GM18951 (cell line): ENCODE measurements around the gene TRIM40.

ENCODE experiments used
- POLR2A ChIP-seq: IDR thresholded peaks from 4 replicates; pipeline ENCODE4 v1.6.1; 2011; ENCODE audit warnings: mild to moderate bottlenecking; ENCODE audit not compliant: insufficient read length, insufficient read depth; ENCODE audit errors: extremely low read depth
- in situ Hi-C: fragments of 300-500 bp; cut with MboI; formaldehyde crosslinking; loops from one replicate; pipeline ENCODE4 v1.12.0; 2022; ENCODE audit warnings: low sequenced_read_pairs, mixed read lengths, inconsistent platforms; ENCODE audit not compliant: unreplicated experiment

The TRIM40 gene

GRCh38 chr6:30147096-30147495 is 11.2 kb downstream of the TRIM40 start:
- in situ Hi-C loops: no loop called here
- no peak for TF ChIP-seq POLR2A

- in situ Hi-C loops: no loop called here
- TF ChIP-seq POLR2A: no peak
Measured at GRCh38 chr6:30149234-30149633, 13.3 kb downstream of the TRIM40 start.

GRCh38 chr6:30149858-30150550 is 14.1 kb downstream of the TRIM40 start:
- no peak for TF ChIP-seq POLR2A
- in situ Hi-C loops: no loop called here

- in situ Hi-C loops: no loop called here
Measured at GRCh38 chr6:30150671-30151395, 14.9 kb downstream of the TRIM40 start.

GRCh38 chr6:30151580-30151979 is 15.6 kb downstream of the TRIM40 start:
- in situ Hi-C loops: no loop called here
- no peak for TF ChIP-seq POLR2A

More at GRCh38 chr6:30150671-30151395, 14.9 kb downstream of the TRIM40 start:
- TF ChIP-seq POLR2A: no peak

- TF ChIP-seq POLR2A: no peak
- in situ Hi-C loops: no loop called here
Measured at GRCh38 chr6:30152016-30152673, 16.2 kb downstream of the TRIM40 start.

GRCh38 chr6:30152910-30153610 is 17.1 kb downstream of the TRIM40 start:
- TF ChIP-seq POLR2A: no peak
- in situ Hi-C loops: no loop called here

- TF ChIP-seq POLR2A: no peak
- in situ Hi-C loops: no loop called here
Measured at GRCh38 chr6:30154061-30154460, 18.1 kb downstream of the TRIM40 start.

- TF ChIP-seq POLR2A: no peak
- in situ Hi-C loops: no loop called here
Measured at GRCh38 chr6:30154709-30155519, 19.0 kb downstream of the TRIM40 start.

GRCh38 chr6:30155520-30156261 is 19.8 kb downstream of the TRIM40 start:
- in situ Hi-C loops: no loop called here
- TF ChIP-seq POLR2A: no peak

- TF ChIP-seq POLR2A: no peak
- in situ Hi-C loops: no loop called here
Measured at GRCh38 chr6:30156262-30156599, 20.3 kb downstream of the TRIM40 start.

GRCh38 chr6:30156774-30157173 is 20.8 kb downstream of the TRIM40 start:
- no peak for TF ChIP-seq POLR2A
- in situ Hi-C loops: no loop called here
